Measurements from ENCODE around the gene EPB41L2.

Gene EPB41L2

DNA sequence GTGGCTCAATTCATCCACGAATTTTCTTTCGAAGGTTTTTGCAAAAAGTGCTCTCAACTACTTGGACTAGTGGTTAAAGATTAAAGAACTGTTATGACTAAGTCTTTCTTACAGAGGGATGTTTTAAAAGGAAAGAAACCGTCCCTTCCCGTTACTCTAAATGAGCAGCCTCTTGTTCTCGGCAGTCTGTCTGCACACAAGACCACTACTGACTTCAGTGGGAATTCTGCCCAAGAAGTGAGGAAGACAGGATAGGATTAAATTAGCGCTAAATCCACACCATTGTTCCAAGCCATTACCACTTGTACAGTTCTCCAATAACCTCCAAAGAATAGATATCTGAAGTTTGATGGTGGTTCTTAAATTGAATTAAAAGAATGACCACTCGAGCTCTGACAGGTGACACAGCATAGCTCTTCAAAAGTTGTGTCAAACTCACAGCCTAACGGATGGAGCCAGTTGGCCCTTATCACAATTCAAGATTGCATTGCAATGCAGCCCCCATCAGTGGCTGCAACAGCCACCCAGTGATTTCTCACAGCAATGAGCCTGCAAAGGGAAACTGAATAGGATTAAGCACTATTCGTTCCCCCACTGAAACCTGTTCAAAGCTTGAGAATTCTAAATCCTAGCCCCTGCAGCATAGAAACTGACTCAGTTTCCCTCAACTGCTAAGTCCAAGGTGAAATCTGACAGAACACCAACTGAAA lies 1.8 kb downstream of the EPB41L2 start:
- DNase-seq, result no peak

DNA sequence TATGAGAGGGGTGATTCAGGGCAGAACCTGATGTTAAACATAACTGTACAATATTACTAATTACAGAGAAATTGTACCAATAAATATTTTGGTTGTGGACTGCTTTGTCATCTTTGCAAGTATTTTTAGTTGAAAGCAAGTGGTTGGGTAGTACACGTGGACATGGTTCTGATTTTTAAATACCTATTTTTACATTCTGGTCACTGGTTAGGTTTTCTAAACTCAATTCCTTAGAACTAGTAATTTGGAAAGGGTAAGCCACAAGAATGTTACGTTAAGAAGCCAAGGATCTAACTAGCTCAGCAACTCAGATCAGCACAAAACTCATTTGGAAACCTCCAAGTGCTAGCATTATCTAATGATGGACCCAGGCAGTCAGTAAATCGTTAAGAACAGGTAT lies 2.7 kb downstream of the EPB41L2 start:
- DNase-seq, result no peak

DNA sequence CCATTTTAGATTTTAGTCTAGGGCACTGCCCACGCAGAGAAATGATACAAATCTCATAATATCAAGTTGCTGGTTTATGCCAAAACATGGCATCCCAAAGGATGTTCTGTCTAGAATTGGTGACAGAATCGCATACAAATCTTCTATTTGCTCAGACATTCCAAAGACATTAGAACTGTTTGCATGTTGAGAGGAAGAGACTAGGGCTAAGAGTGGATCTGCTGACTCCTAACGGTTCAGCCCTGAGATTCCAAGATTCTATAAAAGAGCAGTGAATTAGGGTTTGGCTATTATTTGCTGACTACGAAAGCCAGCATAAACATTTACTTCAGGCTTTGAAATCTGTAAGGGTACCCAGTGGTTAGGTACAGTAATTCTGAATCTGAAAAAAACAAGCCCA lies 3.6 kb downstream of the EPB41L2 start:
- no peak for DNase-seq

DNA sequence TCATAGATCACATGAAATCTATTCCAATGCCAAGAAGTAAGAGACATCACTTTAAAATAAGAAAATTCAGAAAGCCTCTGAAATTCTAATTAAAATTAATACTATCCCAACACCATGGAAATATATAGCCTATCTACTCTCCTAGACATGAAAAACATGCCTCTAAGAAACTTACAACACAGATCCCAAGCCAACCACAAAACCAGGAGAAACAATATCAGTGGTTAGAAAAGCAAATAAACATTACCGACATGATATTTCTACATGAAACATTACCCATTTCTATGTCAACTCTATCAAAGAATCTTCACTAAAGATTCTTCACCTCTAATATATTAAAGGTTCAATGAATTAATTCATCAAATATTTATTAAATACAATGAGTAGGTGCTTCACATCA lies 4.8 kb downstream of the EPB41L2 start:
- DNase-seq, result no peak

DNA sequence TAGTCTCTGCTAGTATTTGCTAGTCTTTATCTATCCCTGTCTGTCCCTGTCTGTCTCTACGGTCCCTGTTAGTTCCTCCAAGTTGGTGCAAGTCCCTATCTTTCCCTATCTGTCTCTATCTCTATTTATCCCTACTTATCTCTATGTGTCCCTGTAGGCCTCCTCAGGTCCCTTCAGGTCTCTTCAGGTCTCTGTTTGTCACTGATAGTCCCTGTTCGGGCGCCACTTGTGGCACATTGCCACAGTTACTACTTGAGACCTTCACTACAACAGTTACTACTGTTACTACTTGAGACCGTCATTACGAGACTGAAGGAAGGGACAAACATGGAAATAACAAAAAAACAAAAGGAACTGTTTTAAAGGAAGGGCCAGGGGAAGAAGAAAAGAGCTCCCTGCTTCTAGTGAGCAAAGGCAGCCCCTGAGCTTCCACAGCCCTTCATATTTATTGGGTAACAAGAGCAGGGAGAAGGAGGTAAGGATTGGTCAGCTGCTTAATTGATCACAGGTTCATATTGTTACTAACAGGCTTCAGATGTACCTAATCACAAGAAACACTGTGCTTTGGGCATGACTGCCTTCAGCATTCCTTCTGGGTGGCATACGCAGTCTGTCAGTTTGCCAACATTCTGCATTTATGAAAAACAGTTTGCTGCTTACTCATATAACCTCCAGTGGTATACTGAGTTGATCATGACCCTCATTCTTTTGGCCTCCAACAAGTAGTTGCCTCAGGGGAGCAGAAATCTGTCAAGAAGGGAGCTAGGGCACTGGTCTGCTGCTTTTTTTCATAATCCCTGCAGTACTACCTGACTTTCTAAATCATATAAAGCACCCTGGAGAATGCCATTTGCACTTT lies 8.4 kb downstream of the EPB41L2 start:
- no peak for DNase-seq

DNA sequence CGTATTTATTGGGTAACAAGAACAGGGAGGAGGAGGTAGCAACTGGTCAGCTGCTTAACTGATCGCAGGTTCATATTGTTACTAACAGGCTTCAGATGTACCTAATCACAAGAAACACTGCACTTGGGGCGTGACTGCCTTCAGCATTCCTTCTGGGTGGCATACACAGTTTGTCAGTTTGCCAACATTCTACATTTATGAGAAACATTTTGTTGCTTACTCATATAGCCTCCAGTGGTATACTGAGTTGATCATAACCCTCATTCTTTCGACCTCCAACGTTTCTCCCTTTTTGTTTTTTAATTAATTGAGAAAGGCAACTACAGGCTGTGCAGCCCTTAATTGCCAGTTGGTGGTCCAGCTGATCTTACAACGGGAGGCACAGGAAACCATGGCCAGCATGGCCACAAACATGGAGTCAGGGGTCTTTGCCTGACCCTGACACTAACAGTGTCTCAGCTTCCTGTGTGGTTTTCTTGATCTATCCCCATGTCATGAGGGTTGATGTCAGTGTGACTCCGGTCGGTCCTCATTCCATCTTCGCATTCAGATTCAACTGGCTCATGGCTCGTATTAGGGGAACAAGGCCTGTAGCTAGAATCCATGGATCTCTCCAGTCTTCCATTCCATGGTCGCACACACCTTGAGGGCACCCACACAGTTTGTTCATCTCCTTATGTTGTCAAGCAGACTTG lies 9.4 kb downstream of the EPB41L2 start:
- DNase-seq, result no peak

DNA sequence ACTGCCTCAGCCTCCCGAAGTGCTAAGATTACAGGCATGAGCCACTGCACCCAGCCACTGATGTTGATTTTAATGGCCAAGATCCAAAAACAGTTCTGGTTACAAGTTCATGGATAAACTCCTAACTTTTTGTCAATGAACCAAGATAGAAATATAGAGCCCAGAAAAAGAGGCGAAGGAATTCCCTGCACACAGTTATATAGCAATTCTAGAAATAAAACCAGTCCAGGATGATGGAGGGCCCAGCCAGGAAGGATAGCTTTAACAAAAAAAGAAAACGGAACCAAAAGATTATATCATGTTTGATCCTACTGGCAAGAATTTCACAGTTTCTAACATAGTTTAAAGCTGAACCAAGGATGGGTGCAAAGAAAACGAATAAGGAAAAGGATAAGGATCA lies 10.9 kb downstream of the EPB41L2 start:
- no peak for DNase-seq

DNA sequence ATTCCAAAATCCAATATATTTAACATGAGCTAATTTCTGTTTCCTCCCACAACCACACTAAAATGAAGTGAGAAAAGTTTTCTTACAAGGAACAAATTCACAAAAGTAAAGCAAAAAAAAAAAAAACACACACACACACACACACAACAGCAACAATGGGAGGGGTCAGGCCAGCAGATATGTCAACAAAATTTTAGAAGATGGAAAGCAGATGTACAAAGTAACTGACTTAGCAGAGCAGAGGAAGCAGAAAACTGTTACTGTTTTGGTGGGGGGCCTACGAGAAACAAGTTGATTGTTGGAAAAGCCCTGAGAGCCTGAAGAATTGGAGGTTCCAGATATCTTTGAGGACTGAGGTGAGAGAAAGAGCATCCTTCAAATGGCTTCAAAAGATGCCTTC lies 11.7 kb downstream of the EPB41L2 start:
- no peak for DNase-seq

DNA sequence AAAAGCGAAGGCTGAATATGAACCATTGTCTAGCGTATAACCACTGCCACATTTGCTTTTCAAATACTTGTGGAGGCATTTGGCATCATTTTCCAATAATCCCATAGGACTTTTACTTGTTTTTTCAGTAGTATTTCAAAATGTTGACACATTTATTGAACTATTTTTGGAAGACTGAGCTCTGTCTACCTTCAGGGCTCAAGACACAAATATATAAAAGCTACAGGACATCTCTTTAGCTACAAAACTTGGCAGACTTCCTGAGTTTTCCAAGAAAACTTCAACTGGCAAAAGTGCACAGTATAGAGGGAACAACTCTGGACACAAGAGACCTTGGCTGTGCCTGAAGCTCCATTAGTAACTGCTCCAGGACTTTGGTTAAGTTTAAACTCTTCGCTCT lies 13.4 kb downstream of the EPB41L2 start:
- no peak for DNase-seq

DNA sequence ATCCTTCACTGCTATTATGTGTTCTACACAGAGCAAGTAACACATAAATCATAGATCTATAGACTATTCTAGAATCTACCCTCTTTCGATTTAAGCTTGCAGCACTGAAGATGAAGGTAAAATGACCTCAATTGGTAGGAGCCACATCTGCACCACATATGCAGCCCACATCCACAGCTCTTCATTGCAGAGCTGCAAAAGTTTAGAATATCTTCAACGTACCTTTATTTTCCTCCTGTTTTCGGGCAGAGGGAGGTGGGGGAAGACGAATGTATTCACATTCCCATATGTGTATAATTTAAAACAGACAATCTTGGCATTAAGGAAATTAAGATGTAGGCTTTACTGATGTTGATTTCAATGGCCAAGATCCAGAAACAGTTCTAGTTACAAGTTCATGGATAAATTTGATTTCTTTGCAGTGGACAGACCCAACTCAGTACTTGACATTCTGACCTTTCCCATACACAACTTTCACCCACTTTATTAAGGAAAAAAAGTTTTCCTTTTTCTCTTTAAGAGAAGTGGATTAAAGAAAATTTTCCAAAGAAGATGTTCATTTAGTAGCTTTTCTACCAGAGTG lies 14.0 kb downstream of the EPB41L2 start:
- DNase-seq, result no peak

DNA sequence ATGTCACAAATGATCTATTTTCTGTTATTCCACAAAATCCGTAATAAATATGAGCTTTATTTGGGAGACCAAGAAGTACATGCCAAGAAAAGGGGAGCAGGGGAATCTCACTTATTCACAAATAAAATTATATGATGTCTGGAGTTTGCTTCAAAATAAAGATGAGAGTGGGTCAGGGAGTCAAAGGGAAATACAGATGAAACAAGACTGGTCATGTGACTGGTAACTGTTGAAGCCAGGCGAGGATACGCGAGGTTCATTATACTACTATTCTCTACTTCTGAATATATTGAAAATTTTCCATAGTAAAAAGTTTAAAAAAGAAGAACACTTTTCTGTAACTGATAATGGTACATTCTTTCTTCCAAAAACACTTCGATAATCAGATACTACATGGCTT lies 14.6 kb downstream of the EPB41L2 start:
- no peak for DNase-seq

DNA sequence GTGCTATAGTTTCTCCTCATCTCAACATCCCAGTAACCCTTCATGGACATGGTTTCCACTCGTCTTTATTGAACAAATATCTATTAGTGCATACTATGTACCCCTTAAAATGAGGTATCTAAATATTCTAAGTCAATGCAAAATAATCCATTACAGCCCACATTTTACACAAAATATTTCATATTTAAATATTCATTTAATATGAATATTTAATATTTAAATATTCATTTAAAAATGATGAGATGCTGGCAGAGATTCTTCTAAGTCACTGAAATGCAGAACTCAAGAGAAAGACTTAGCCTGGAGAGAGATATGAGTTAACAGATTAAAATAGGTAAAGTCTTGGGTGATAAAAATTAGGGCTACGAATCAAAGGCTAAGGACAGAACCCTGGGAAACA lies 17.9 kb downstream of the EPB41L2 start:
- DNase-seq, result no peak

DNA sequence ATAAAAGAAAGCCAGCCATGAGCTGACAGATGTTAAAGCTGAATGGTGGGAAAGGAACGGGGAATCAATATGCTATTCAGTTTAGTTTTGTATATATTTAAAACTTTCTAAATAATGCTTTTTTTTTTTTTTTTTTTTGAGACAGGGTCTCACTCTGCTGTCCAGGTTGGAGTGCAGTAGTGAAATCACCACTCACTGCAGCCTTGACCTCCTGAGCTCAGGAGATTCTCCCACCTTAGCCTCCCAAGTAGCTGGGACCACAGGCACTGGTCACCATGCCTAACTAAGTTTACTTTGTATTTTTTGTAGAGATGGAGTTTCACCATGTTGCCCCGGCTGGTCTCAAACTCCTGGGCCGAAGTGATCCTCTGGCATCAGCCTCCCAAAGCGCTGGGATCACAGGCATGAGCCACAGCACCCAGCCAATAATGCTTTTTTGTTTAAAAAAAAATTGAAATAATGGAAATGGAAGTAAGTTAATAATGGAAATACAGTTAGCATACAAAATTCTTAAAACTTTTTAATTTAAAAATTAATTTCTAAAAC lies 19.1 kb downstream of the EPB41L2 start:
- DNase-seq, result no peak

DNA sequence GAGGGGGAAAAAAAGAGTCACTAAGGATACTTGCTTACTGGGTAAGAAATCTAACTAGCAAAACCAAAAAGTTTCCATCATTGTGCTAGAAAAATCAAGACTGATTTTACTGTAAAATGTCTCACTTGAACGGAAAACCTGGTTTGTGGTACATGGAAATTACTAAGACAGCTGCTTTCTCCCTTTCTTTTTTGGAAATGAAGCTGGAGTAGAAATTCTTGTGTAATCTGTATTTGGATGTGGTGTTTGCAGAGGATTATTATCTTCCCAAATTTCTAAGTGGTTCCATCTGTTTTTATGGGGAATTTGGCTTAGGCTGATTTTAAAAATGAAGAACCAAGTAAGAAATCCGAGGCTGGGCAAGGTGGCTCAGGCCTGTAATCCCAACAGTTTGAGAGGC lies 20.4 kb downstream of the EPB41L2 start:
- DNase-seq, result no peak

DNA sequence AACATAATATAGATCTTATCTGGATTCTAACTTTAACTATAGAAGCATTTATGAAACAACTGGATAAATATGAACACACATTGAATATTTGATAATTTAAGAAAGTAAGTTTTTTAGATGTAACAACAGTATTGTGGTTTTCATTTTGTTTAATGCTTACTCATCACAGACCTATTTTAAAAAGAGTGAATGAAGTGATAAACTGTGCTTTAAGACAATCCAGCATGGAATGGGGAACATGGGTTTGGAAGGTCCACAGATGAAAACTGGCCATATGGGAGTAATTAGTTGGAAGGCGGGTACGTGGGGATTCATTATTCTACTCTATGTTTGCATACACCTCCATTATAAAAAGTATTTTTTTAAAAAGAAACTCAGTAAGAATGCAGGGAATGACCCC lies 21.2 kb downstream of the EPB41L2 start:
- no peak for DNase-seq

DNA sequence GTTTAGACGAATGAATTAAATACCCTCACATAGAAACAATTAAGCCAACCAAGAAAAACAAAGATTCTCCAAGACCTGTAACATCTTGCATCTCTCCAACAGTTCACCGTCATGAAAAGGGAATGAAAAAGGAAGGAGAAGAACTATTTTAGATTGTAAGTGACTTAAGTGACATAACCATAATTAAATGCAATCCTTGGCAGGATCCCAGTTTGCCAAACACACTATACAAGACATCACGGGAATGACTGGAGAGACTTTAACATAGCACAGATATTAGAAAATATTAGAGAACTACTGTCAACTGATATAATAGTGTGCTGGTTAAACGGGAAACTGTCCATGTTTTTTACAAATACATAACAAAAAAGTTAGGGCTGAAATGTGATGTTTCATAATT lies 22.2 kb downstream of the EPB41L2 start:
- no peak for DNase-seq

DNA sequence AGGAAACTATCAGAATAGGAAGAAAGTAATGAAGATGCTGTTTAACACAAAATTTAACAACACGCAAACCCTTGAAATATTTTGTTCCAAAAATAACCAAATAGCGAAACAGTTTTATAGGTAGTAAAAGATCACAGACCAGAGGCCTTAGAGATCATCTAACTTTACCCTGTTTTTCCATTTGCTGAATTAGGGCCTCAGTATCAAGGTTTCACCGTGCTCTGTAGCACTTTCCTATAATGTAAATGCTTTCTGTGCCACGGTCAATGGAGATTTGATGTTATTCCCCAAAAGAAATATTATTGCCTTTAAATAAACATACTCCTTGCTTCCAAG lies 23.7 kb downstream of the EPB41L2 start:
- DNase-seq, result no peak

DNA sequence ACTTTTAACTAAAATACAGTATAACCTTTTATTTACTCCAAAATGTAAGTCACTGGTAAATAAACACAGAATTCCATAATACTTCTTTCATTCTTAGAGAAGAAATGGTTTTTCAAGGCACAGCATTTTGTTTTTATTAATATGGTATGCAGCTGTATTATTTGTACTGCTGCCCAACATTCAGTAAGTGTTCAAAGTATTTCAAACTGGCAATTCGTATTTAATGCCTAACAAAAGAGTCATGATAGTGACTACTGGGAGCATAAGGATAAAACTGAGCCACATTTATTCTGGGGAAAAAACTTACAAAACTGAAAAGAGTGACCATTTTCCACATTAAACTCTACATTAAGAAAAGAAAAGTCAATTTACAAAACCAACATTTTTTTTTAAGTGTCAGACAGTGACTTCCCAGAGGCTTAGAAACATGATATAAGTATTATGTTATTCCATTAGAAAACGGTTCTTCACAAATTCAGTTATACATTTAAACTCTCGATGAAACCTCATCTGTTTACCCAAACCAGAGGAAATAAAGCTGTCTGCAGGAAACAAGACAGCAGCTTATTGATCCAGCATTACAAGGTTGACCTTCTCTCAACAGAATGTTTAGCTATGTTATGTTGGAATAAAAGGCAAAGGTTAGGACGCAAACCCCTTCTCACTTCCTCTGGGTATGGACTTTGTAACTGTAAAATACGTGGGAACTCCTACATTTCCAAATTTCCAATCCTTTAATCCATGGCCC lies 24.3 kb downstream of the EPB41L2 start:
- DNase-seq, result no peak

DNA sequence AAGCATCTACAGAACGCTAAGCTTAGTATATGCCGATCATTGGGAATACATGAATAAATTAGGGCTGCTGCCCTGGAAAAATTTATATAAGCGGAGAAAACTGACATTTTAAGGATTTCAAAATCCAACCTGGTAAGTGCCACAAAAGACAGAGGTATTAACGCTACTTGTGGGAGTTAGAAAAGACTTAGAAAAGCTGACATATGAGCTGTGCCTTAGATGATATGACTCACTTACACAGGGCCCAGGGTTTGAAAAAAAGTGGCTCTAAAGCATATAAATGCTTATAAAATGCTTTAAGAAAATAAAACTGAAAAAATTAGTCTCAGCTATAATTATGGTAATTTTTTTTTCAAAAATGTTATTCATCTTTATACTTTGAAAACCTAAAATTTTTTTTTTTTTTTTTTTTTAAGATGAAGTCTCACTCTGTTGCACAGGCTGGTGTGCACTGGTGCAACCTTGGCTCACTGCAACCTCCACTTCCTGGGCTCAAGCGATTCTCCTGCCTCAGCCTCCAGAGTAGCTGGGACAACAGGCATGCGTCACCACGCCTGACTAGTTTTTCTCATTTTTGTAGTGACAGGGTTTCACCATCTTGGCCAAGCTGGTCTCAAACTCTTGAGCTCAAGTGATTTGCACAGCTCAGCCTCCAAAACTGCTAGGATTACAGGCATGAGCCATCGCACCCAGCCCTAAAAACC lies 25.7 kb downstream of the EPB41L2 start:
- no peak for DNase-seq

DNA sequence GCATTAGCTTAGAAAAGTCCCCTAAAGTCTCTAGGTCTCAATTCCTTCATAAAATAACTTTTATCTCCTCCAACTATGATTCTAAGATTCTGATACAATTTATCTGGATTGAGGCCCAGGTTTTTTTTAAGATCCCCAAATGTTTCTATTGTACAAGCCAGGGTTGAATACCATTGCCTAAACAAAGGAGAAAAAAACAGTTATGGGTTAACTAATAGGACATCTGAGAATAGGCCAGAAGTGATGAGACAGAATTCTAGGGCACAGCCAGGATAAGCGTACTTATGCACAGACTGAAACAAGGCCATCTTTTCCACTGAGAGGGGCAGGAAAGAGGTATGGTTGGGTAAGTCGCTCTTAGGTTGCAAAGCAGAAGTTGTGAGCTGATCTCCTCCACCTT lies 26.4 kb downstream of the EPB41L2 start:
- DNase-seq, result no peak

DNA sequence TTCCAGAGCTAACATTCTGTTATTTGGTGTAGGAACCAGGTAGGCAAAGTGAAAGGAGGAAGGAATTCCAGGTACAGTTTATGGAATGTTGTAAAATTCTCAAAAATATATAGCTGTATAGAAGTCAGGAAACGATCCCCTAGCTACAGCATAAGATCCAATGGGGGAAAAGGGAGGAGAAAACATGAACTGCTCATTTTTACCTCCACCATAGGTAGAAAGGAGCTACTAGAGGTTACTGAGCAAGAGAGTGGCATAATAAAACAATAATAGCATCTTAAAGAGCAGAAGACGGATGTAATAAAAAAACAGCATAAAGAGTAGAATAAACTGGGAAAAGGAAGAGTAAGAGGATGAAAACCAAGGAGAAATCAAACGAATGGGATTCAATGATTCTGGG lies 26.9 kb downstream of the EPB41L2 start:
- no peak for DNase-seq

DNA sequence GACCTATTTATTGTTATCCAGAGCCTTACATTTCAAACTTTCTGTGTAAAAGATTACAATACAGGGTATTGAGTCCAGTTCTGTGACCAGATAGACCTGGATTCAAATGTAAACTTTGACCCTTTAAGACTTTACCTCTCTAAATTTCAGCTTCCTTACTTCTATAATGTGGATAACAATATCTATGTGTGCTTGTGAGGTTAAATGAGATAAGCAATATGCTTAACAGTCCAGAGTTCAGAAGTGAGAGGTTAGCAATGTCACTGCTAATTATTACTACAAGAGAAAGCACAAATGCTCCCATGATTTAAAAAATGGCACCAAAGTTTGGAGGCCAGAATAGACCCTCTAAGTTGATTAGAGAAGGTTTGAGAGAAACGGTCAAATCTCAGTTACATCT lies 27.5 kb downstream of the EPB41L2 start:
- no peak for DNase-seq

Measured in stimulated activated CD4-positive, alpha-beta T cell treated with anti-CD3 and anti-CD28 coated beads, Interleukin-4, amount 100 ng/mL, for 4 hours (primary cell).